Forelimb muscle (tissue), 1 donor: Measurements from ENCODE around the gene ZCRB1. TPM values are rescaled to one million over a fixed set of nuclear protein-coding genes. Genes with fewer than 3 reads are reported as not detected.
"Not testable (repeated sequence)": the region's sequence is repeated elsewhere in the genome, so short reads cannot be mapped to it uniquely, and the experiment has no call there.

ENCODE experiments used
- DNase-seq: peaks from one replicate; pipeline ENCODE4 v3.0.0-alpha.2; 2013; ENCODE audit warnings: low read depth
- polyA plus RNA-seq: library from polyadenylated mRNA; unstranded; fragments of 120-200 nt; gene quantifications from one replicate; pipeline ENCODE4 v1.2.1, GENCODE V29; 2013; ENCODE audit not compliant: insufficient read length

ZCRB1 gene
- 82.4 TPM for polyA plus RNA-seq

GRCh38 chr12:42325653-42326474 is at the start of gene ZCRB1, which contains the start of gene PPHLN1:
Gene ZCRB1 (minus strand): TSS chr12:42326094. CDS start chr12:42324102, 1,992 bp downstream.
Gene PPHLN1 (plus strand): TSS chr12:42326167. CDS start chr12:42335903, 9,736 bp downstream.
- peak; percentile 60 for DNase-seq

- no peak for DNase-seq
These were observed 47.8 kb upstream of the ZCRB1 start for GRCh38 chr12:42373669-42374068.

- DNase-seq, result peak; percentile 28
These were observed 46.4 kb upstream of the ZCRB1 start for GRCh38 chr12:42372154-42372791.

GRCh38 chr12:42370013-42370412 is 44.1 kb upstream of the ZCRB1 start:
- no peak for DNase-seq

- no peak for DNase-seq
These were observed 39.6 kb upstream of the ZCRB1 start for GRCh38 chr12:42365486-42365885.

- DNase-seq, result no peak
These were observed 38.8 kb upstream of the ZCRB1 start for GRCh38 chr12:42364692-42365091.

- no peak for DNase-seq
These were observed 36.9 kb upstream of the ZCRB1 start for GRCh38 chr12:42362647-42363260.

- no peak for DNase-seq
These were observed 36.2 kb upstream of the ZCRB1 start for GRCh38 chr12:42361909-42362646.

GRCh38 chr12:42360747-42361403 is 35.0 kb upstream of the ZCRB1 start:
- no peak for DNase-seq

- DNase-seq, result no peak
These were observed 30.4 kb upstream of the ZCRB1 start for GRCh38 chr12:42356344-42356743.

- not testable (repeated sequence) for DNase-seq
These were observed 24.1 kb upstream of the ZCRB1 start for GRCh38 chr12:42350021-42350407.

GRCh38 chr12:42349119-42350020 is 23.5 kb upstream of the ZCRB1 start:
- DNase-seq, result not testable (repeated sequence)

GRCh38 chr12:42346403-42347002 is 20.6 kb upstream of the ZCRB1 start:
- DNase-seq, result no peak

GRCh38 chr12:42343721-42344120 is 17.8 kb upstream of the ZCRB1 start:
- no peak for DNase-seq

GRCh38 chr12:42342028-42342427 is 16.1 kb upstream of the ZCRB1 start:
- DNase-seq, result no peak

- no peak for DNase-seq
These were observed 12.4 kb upstream of the ZCRB1 start for GRCh38 chr12:42338280-42338679.

GRCh38 chr12:42336286-42336685 is 10.4 kb upstream of the ZCRB1 start:
- no peak for DNase-seq

- DNase-seq, result peak; percentile 24
These were observed 6.7 kb upstream of the ZCRB1 start for GRCh38 chr12:42332301-42333285.

- DNase-seq, result not testable (repeated sequence)
These were observed 4.2 kb upstream of the ZCRB1 start for GRCh38 chr12:42330097-42330496.
